Measurements from ENCODE around the gene GABPA.

The GABPA gene

GRCh38 chr21:25734904-25735645 is at the start of gene GABPA, which contains the start of gene ATP5PF:
Gene GABPA, plus strand, starts transcription at chr21:25734972. Its CDS starts 6,627 bp downstream, at chr21:25741599.
Gene ATP5PF, minus strand, starts transcription at chr21:25734904. Its CDS starts 5,110 bp downstream, at chr21:25729794.
- Histone ChIP-seq H3K4me1 (ENCODE audit: low read length) (peaks cover 24% of the 10 kb centered on the region), H4K20me1 (ENCODE audit: insufficient read depth, low read length) (no peaks in the 10 kb centered on the region), H3F3A (ENCODE audit: insufficient read depth, low read length) (peaks cover 12% of the 10 kb centered on the region; the same call in 1 of the 2 replicates), H3K4me3 (ENCODE audit: low read length) (peak within 1 kb of the TSS; percentile 97), H3K4me2 (ENCODE audit: low read depth, low read length) (peak within 1 kb of the TSS; percentile 93), H3K9me3 (replicated peaks; ENCODE audit: insufficient read depth, low read length) (no peaks in the 10 kb centered on the region), H3K27me3 (replicated peaks; ENCODE audit: insufficient read depth, low read length) (no peaks in the 10 kb centered on the region), H3K9ac (ENCODE audit: low read length) (peak within 1 kb of the TSS; percentile 95), H3K79me2 (ENCODE audit: low read length) (peaks cover 88% of the 10 kb centered on the region), H3K9me2 (replicated peaks; ENCODE audit: insufficient read depth, low read length) (no peaks in the 10 kb centered on the region), H3K36me3 (replicated peaks; ENCODE audit: insufficient read depth, low read length) (no peaks in the 10 kb centered on the region; the same call in 1 of the 2 replicates), H3K27ac (ENCODE audit: low read length) (peak within 1 kb of the TSS; percentile 99), H2AFZ (ENCODE audit: low read length) (peak within 1 kb of the TSS; percentile 95)
- TF ChIP-seq, protein P1, sequence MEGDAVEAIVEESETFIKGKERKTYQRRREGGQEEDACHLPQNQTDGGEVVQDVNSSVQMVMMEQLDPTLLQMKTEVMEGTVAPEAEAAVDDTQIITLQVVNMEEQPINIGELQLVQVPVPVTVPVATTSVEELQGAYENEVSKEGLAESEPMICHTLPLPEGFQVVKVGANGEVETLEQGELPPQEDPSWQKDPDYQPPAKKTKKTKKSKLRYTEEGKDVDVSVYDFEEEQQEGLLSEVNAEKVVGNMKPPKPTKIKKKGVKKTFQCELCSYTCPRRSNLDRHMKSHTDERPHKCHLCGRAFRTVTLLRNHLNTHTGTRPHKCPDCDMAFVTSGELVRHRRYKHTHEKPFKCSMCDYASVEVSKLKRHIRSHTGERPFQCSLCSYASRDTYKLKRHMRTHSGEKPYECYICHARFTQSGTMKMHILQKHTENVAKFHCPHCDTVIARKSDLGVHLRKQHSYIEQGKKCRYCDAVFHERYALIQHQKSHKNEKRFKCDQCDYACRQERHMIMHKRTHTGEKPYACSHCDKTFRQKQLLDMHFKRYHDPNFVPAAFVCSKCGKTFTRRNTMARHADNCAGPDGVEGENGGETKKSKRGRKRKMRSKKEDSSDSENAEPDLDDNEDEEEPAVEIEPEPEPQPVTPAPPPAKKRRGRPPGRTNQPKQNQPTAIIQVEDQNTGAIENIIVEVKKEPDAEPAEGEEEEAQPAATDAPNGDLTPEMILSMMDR (IDR thresholded peaks at IDR 0.05; ENCODE audit: low read length), result no peak
- TF ChIP-seq EZH2phosphoT487 (IDR thresholded peaks at IDR 0.05; ENCODE audit: low read length) (no peak), EZH2 (optimal IDR thresholded peaks at IDR 0.05; ENCODE audit: low read depth, low read length) (no peak)
- DNase-seq, result peak; percentile 98

DNA sequence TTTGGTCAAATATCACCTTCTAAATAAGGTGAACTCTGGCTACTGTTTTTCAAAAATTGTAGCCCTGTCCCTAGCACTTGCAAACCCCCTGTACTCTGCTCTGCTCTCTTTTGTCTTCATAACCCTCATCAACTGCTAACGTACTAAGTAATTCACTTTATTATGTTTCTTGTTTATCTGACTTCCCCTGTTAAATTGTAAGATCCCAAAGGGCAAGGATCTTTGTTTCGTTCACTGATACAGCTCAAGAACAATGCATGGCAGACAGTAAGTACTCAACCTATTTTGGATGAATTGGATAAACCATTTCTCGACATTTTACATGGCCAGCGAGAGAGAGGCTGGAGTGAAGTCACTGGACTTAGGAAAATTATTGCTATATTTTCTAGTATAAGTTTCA is 47.0 kb upstream of the GABPA start:
- H3K4me1 ChIP-seq (ENCODE audit: low read length), result no peaks in the 10 kb centered on the region
- H3K4me2 ChIP-seq (ENCODE audit: low read depth, low read length), result no peak overlapping the region
- H3F3A ChIP-seq (ENCODE audit: insufficient read depth, low read length), result no peaks in the 10 kb centered on the region
- no peaks in the 10 kb centered on the region for H3K9me3 ChIP-seq (replicated peaks; ENCODE audit: insufficient read depth, low read length)
- H3K4me3 ChIP-seq (ENCODE audit: low read length), result no peak overlapping the region
- no peaks in the 10 kb centered on the region for H3K79me2 ChIP-seq (ENCODE audit: low read length)
- DNase-seq, result no peak
- H2AFZ ChIP-seq (ENCODE audit: low read length), result no peak overlapping the region
- no peaks in the 10 kb centered on the region for H3K27me3 ChIP-seq (replicated peaks; ENCODE audit: insufficient read depth, low read length)
- no peak for TF ChIP-seq EZH2 (optimal IDR thresholded peaks at IDR 0.05; ENCODE audit: low read depth, low read length)
- TF ChIP-seq, protein P1 (IDR thresholded peaks at IDR 0.05; ENCODE audit: low read length), result no peak
- no peaks in the 10 kb centered on the region for H3K9me2 ChIP-seq (replicated peaks; ENCODE audit: insufficient read depth, low read length)
- H4K20me1 ChIP-seq (ENCODE audit: insufficient read depth, low read length), result no peaks in the 10 kb centered on the region
- H3K27ac ChIP-seq (ENCODE audit: low read length), result no peak overlapping the region
- H3K36me3 ChIP-seq (replicated peaks; ENCODE audit: insufficient read depth, low read length), result no peaks in the 10 kb centered on the region
- H3K9ac ChIP-seq (ENCODE audit: low read length), result no peak overlapping the region

DNA sequence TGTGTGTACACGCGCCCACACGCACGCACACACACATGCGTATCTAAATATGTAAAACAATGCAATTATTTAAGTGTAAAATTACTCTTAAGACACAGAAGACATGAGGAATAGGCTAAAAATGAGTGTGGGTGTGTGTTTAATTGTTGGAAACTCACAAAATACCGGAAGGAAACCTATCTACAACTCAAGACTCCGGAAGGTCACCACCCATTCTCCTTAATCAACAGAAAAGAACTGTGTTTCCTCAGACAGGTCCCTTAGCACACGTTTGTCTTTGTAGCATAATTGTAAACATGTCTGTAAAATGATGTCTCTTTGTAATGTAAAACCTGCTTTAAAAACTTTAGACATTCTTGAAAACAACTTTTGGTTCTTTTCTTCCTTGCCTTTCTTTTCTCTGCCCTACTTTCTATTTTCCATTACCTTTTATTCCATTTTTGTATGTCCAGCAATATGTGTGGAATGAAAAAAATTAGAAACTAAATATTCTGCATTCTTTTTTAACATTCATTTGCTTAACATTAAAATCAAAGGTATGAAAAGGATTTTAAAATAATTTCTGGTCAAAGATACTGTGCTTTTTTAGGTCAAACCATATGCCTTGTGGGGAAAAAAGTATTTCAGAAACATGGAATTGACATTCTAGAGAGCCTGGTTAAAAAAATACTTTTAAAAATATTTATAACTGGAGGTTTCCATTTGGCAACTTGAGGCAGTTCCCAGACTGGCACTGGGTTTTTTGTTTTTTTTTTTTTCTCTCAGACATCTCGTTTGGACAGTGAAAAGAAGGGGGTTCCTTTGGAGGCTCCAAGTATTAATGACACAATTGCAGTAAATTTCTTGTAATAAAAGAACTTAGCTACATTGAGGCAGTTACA is 46.3 kb upstream of the GABPA start:
- H2AFZ ChIP-seq (ENCODE audit: low read length), result no peak overlapping the region
- DNase-seq, result no peak
- H3K4me2 ChIP-seq (ENCODE audit: low read depth, low read length), result no peak overlapping the region
- H3K27me3 ChIP-seq (replicated peaks; ENCODE audit: insufficient read depth, low read length), result no peaks in the 10 kb centered on the region
- no peak overlapping the region for H3K4me3 ChIP-seq (ENCODE audit: low read length)
- no peak overlapping the region for H3K27ac ChIP-seq (ENCODE audit: low read length)
- no peaks in the 10 kb centered on the region for H3K9me3 ChIP-seq (replicated peaks; ENCODE audit: insufficient read depth, low read length)
- no peak overlapping the region for H3K9ac ChIP-seq (ENCODE audit: low read length)
- H4K20me1 ChIP-seq (ENCODE audit: insufficient read depth, low read length), result no peaks in the 10 kb centered on the region
- TF ChIP-seq EZH2phosphoT487 (IDR thresholded peaks at IDR 0.05; ENCODE audit: low read length), result no peak
- TF ChIP-seq EZH2 (optimal IDR thresholded peaks at IDR 0.05; ENCODE audit: low read depth, low read length), result no peak
- TF ChIP-seq, protein P1 (IDR thresholded peaks at IDR 0.05; ENCODE audit: low read length), result no peak
- H3K4me1 ChIP-seq (ENCODE audit: low read length), result no peaks in the 10 kb centered on the region
- no peaks in the 10 kb centered on the region for H3K36me3 ChIP-seq (replicated peaks; ENCODE audit: insufficient read depth, low read length)
- H3K79me2 ChIP-seq (ENCODE audit: low read length), result no peaks in the 10 kb centered on the region
- no peaks in the 10 kb centered on the region for H3K9me2 ChIP-seq (replicated peaks; ENCODE audit: insufficient read depth, low read length)
- no peaks in the 10 kb centered on the region for H3F3A ChIP-seq (ENCODE audit: insufficient read depth, low read length)
